Spleen (tissue), 7 donors: ENCODE results near the gene MAP7D1.

Experiments used
- POLR2A ChIP-seq, 3 donors: fragments of 450-650 bp; IDR thresholded peaks; one replicate each; pipeline ENCODE4 v1.5.1; 2017; ENCODE audit warnings: antibody characterized with exemption in 3 of 3, mild to moderate bottlenecking in 1 of 3
- POLR2AphosphoS5 ChIP-seq, 3 donors: sonication (generic); formaldehyde crosslinking; IDR thresholded peaks; one replicate each; pipeline ENCODE4 v1.5.1; 2017; ENCODE audit warnings: antibody characterized with exemption in 3 of 3
- TF ChIP-seq, protein P1 (sequence below), 11 experiments: fragments of 200-600 bp in 7 of 11; fragments of 450-650 bp in 4 of 11; sonication (generic) in 4 of 11; IDR thresholded peaks in 8 of 11; conservative IDR thresholded peaks in 3 of 11; 1 replicate in 7 of 11; 2 replicates in 4 of 11; pipeline versions ENCODE4 v1.4.0 to v1.8.0; 2016 to 2021; ENCODE audit warnings: antibody characterized with exemption in 11 of 11, inconsistent platforms in 4 of 11, mild to moderate bottlenecking in 1 of 11
- donor health status: DM: no; HTN: no; CAD: no; lungs with moderate emphysema.
- donor health status: DM: no; HTN: no; CAD: no.
- donor health status: DM: no; HTN: no; CAD: no.

DNA sequence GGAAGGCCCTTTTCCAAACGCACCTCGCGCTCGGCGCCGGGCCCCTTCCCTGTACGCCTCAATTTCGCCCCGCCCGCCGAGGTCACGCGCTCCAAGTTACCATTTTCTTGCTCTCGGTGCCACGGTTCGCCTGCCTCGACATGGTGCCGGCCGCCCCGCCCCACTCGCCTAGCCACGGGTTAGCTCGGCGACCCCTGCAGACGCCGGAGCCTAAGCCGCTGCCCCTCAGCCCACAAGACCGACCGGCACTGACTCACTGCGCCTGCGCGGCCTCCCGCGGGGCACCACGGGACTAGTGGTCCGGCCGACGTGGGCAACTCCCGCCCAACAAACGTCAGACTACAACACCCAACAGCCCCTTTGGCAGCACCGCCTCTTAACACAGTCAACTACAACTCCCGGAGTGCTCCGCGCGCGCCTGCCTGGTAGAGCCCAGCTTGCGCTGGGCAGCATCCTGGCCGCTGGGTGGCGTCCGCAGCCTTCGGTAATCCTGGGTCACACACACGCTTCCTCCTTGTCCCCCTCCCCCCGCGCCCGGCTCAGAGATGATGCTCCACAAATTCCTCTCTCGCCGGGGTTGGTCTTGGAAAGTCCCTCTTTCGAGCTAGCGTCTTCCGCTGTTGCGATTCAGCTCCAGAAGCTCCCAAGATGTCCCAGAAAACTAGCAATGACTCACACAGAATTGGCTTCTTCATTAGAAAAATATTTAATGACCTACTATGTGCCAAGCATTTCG is 6.6 kb upstream of the MAP7D1 start, which contains the start of gene TRAPPC3:
- TF ChIP-seq, protein P1, sequence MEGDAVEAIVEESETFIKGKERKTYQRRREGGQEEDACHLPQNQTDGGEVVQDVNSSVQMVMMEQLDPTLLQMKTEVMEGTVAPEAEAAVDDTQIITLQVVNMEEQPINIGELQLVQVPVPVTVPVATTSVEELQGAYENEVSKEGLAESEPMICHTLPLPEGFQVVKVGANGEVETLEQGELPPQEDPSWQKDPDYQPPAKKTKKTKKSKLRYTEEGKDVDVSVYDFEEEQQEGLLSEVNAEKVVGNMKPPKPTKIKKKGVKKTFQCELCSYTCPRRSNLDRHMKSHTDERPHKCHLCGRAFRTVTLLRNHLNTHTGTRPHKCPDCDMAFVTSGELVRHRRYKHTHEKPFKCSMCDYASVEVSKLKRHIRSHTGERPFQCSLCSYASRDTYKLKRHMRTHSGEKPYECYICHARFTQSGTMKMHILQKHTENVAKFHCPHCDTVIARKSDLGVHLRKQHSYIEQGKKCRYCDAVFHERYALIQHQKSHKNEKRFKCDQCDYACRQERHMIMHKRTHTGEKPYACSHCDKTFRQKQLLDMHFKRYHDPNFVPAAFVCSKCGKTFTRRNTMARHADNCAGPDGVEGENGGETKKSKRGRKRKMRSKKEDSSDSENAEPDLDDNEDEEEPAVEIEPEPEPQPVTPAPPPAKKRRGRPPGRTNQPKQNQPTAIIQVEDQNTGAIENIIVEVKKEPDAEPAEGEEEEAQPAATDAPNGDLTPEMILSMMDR (IDR thresholded peaks at IDR 0.05 in 8 of 11, conservative IDR thresholded peaks at IDR 0.05 in 3 of 11) = peak; percentile 96 to 100 (median 100)
- TF ChIP-seq POLR2A (IDR thresholded peaks at IDR 0.05) (peak; percentile 27 to 67 (median 37)), POLR2AphosphoS5 (IDR thresholded peaks at IDR 0.05) (peak; percentile 97 to 98 (median 98))
